Testis (tissue), 2 donors: ENCODE data around the gene DESI2.

Experiments
- CTCF ChIP-seq, 3 experiments: fragments of 450-650 bp in 2 of 3; fragments of 200-600 bp in 1 of 3; sonication (generic) in 1 of 3; IDR thresholded peaks; one replicate each; pipeline ENCODE4 v1.5.1; 2016 to 2019; ENCODE audit warnings: antibody characterized with exemption in 3 of 3, mild to moderate bottlenecking in 2 of 3, moderate library complexity in 1 of 3
- POLR2A ChIP-seq: fragments of 450-650 bp; IDR thresholded peaks from one replicate; pipeline ENCODE4 v1.6.1; 2017; ENCODE audit warnings: antibody characterized with exemption, mild to moderate bottlenecking, moderate library complexity

DNA sequence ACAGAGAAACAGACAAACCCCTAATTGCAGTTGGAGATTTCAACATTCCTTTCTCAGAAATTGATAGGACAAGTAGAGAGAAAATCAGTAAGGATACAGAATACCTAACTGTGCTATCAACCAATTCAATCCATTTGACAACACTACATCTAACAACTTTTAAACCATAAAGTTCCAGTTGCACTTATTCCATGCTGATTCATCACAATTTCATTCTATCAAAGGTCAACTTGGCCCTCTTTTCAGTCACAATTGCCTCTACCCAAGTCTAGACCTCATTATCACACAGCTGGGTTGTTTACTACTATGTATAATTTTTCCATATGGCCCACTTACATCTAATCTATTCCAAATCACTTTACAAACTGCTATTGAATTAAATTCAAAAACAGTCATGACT lies 19.8 kb upstream of the DESI2 start:
- TF ChIP-seq CTCF (IDR thresholded peaks at IDR 0.05): no peak
- no peak for TF ChIP-seq POLR2A
